H1 (cell line): ENCODE data around the gene ALOX15B. TPM values are rescaled to one million over a fixed set of nuclear protein-coding genes. Genes with fewer than 3 reads are reported as not detected.

ENCODE experiments used
- SUZ12 ChIP-seq: fragments of 200-600 bp; sonication (generic); IDR thresholded peaks from 2 replicates; pipeline ENCODE4 v1.6.1; 2012; ENCODE audit warnings: mild to moderate bottlenecking, inconsistent platforms, low read length, moderate library complexity, mixed read lengths
- polyA plus RNA-seq, 7 experiments: library from polyadenylated mRNA; depleted of rRNA in 3 of 7; stranded (reverse) in 5 of 7; unstranded in 2 of 7; fragments of >200 nt in 5 of 7; fragments of 200-250 nt in 2 of 7; gene quantifications; 1 replicate in 5 of 7; 2 replicates in 1 of 7; 4 replicates in 1 of 7; pipeline versions ENCODE4 v1.2.1 to v1.2.3, GENCODE V29; 2011 to 2013; ENCODE audit warnings: missing spikeins in 2 of 7, mixed read lengths in 2 of 7
- total RNA-seq: library from RNA; stranded (reverse); fragmentation: NEBNext Ultra II Directional; extraction: Animal tissue kit (Norgen Biotek cat#: 25700); gene quantifications from 2 replicates; pipeline ENCODE4 v1.2.1, GENCODE V29; 2021

Gene ALOX15B
- total and polyA plus RNA-seq, 2 of the 8 experiments (the other 6 are each of a cell fraction or from before 2014, with no cell fraction given) = 0.63 to 0.91 TPM

DNA sequence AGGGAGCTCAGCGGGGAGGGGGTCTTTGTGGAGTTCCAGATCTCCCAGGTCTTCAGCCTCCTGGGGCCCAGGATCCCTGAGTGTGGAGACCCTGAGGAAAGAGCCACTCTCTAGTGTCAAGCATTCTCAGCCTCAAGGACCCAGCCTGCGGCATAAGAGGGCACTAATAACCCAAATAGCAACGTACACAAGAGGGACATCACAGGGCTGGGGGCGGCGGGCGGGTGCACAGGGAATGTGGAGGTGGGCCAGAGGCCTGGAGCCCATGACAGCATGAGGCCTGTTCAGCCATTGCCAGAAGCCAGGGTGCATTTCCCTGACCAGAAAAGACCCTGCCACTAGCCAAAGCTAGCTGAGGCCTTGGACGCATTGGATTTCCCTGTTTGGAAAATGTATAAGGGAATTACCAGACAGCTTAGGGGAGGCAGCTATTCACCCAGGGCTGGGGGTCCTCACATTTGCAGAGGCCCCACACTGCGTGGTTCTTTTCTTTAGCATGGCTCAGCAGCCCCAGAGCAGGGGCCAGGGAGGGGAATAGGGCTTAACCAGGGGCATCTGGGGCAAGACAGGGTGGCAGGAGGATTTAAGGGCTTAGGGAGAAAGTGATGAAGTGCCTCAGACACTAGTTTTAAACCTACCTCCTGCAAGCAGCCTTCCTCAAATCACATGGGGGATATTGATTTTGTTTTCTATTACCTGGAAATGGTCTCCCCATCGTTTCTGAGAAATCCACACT, 13.5 kb upstream of the ALOX15B start (continued):
- no peak for TF ChIP-seq SUZ12
